Measurements from ENCODE around the gene NT5M.

GRCh38 chr17:17377071-17377967 is 74.1 kb downstream of the NT5M start:
- TF ChIP-seq POLR2A (IDR thresholded peaks at IDR 0.05) (no peak), CTCF (IDR thresholded peaks at IDR 0.05) (no peak)
